NB4 (cell line): ENCODE measurements around the gene NPC2.

Experiments used
- CTCF ChIP-seq: IDR thresholded peaks from one replicate; pipeline ENCODE4 v1.5.1; 2012; ENCODE audit warnings: low read depth, low read length
- MAX ChIP-seq: IDR thresholded peaks from 2 replicates; pipeline ENCODE4 v1.6.1; 2011; ENCODE audit warnings: low read depth, low read length
- MYC ChIP-seq: IDR thresholded peaks from 2 replicates; pipeline ENCODE4 v1.6.1; 2011; ENCODE audit warnings: low read depth, low read length
- POLR2A ChIP-seq: IDR thresholded peaks from 2 replicates; pipeline ENCODE4 v1.6.1; 2011; ENCODE audit warnings: mild to moderate bottlenecking; ENCODE audit not compliant: insufficient read length; ENCODE audit errors: extremely low read depth

- TF ChIP-seq CTCF (no peak), MAX (no peak), POLR2A (no peak), MYC (no peak)
These were observed 4.2 kb downstream of the NPC2 start for GRCh38 chr14:74488786-74489397.
